Body of pancreas (tissue), 4 donors: ENCODE results near the gene BABAM2. TPM values are rescaled to one million over a fixed set of nuclear protein-coding genes. Genes with fewer than 3 reads are reported as not detected.
A peak's percentile ranks its signal among the peaks of the same experiment; 100 is the strongest.

Experiments
- ATAC-seq: fragments of 150-250 bp; one replicate; pipeline ENCODE4 v1.9.1; 2016
- DNase-seq, 4 donors: peaks; one replicate each; pipeline ENCODE4 v3.0.0-alpha.2; 2019
- H3K27ac ChIP-seq, 4 donors: fragments of 200-600 bp; sonication (generic); 1 replicate in 3 of 4; 2 replicates in 1 of 4; pipeline versions ENCODE4 v1.5.1 to v1.6.1; 2016 to 2019; ENCODE audit warnings: mild to moderate bottlenecking in 1 of 4, mixed read lengths in 1 of 4, moderate library complexity in 1 of 4
- H3K27me3 ChIP-seq, 2 donors: fragments of 200-600 bp; sonication (generic); one replicate each; pipeline ENCODE4 v1.6.0; 2016; ENCODE audit warnings: mild to moderate bottlenecking in 1 of 2
- H3K36me3 ChIP-seq, 2 donors: fragments of 200-600 bp; sonication (generic); replicated peaks in 1 of 2; 2 replicates each; pipeline ENCODE4 v1.5.1; 2016; ENCODE audit warnings: low read depth in 2 of 2; ENCODE audit not compliant: insufficient read depth in 1 of 2
- H3K4me1 ChIP-seq: fragments of 200-600 bp; sonication (generic); one replicate; pipeline ENCODE4 v1.6.0; 2016
- H3K4me3 ChIP-seq, 2 donors: fragments of 200-600 bp; sonication (generic); 1 replicate in 1 of 2; 2 replicates in 1 of 2; pipeline ENCODE4 v1.5.1; 2016 to 2019
- H3K9me3 ChIP-seq, 3 donors: fragments of 200-600 bp; sonication (generic); 1 replicate in 2 of 3; 2 replicates in 1 of 3; pipeline ENCODE4 v1.5.1; 2016
- POLR2A ChIP-seq, 3 donors: fragments of 450-650 bp; IDR thresholded peaks; one replicate each; pipeline ENCODE4 v1.6.1; 2016; ENCODE audit warnings: antibody characterized with exemption in 3 of 3, mild to moderate bottlenecking in 2 of 3
- WGBS, 2 donors: methylation state at CpG; one replicate each; pipeline ENCODE4 v1.1.5; 2017; 5-methylcytosine and 5-hydroxymethylcytosine counted together
- intact Hi-C: fragments of 100-400 bp; cut with DNase I; formaldehyde crosslinking; loops from one replicate; pipeline ENCODE4 v1.15.1; 2023
- total RNA-seq, 2 donors: library from RNA; depleted of rRNA; stranded (reverse); fragments of >200 nt; gene quantifications; one replicate each; pipeline ENCODE4 v1.1.0, GENCODE V29; 2016
- TF ChIP-seq, protein P1 (sequence below), 7 experiments: fragments of 450-650 bp in 4 of 7; fragments of 200-600 bp in 3 of 7; sonication (generic) in 3 of 7; IDR thresholded peaks; one replicate each; pipeline ENCODE4 v1.5.1; 2016 to 2019; ENCODE audit warnings: antibody characterized with exemption in 7 of 7

The BABAM2 gene
- total RNA-seq, 2 donors from 2014 or later = 20.5 to 22.4 TPM

DNA sequence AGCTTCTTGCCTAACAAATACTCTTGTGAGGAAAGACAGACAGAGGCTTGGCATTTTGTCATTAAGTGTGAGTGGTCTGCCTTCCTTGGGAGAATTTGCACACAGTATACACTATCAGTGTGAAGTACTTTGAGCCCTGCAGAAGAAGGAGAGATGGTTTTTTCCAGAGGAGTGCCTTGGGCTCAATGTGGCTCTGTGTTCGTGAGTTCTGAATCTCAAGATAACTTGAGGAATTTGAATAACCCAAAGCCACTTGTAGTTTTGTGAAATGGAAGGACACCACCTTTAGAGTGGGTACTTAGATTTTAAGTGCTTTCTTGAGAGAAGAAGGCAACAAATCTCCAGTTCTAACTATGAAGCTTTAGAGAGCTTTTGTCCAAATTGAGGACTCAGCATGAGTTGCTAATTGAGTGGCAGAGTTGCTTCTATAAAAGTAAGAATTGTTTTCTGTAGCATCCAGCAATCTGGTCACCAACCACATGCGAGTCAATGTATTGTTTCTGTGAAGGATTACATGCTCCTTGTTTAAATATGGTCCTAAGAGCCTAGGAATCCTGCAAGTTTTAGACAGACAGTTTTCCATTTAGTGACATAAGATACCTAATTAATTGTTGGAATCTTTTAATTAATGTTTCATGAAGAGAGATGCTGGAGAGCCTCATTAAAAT, 68.3 kb downstream of the BABAM2 start:
- ATAC-seq (no peak), DNase-seq (no peak)
- Histone ChIP-seq H3K9me3 (no peaks in the 10 kb centered on the region), H3K36me3 (no peaks in the 10 kb centered on the region), H3K27ac (peak overlapping the region in 1 of 4 donors; percentile 24), H3K27me3 (no peaks in the 10 kb centered on the region), H3K4me1 (peaks cover 39% of the 10 kb centered on the region), H3K4me3 (no peak overlapping the region)
- no peak for TF ChIP-seq POLR2A (IDR thresholded peaks at IDR 0.05)
- TF ChIP-seq, protein P1, sequence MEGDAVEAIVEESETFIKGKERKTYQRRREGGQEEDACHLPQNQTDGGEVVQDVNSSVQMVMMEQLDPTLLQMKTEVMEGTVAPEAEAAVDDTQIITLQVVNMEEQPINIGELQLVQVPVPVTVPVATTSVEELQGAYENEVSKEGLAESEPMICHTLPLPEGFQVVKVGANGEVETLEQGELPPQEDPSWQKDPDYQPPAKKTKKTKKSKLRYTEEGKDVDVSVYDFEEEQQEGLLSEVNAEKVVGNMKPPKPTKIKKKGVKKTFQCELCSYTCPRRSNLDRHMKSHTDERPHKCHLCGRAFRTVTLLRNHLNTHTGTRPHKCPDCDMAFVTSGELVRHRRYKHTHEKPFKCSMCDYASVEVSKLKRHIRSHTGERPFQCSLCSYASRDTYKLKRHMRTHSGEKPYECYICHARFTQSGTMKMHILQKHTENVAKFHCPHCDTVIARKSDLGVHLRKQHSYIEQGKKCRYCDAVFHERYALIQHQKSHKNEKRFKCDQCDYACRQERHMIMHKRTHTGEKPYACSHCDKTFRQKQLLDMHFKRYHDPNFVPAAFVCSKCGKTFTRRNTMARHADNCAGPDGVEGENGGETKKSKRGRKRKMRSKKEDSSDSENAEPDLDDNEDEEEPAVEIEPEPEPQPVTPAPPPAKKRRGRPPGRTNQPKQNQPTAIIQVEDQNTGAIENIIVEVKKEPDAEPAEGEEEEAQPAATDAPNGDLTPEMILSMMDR (IDR thresholded peaks at IDR 0.05) = no peak
- WGBS, 2 donors = 89 to 90% methylated on average over 2 of the region's 2 CpGs
- intact Hi-C loops = no loop called here

DNA sequence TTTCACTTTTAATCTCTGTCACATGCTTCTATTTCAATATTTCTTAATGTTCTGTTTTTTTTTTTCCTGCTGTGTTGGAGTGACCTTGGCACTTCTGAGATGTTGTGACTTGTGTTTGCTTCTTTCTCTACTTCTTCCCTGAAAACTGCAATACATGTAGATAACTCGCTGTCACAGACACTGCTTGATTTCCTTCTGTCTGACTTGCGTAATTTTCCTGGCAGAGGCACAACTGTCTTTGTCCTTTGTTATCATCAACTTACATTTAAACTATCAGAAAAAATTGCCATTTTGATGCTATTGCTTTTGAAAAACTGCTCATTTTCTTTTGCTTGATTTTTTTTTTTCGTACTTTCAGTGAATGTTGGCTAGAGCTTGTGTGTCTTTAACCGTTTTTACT, 69.0 kb downstream of the BABAM2 start:
- H3K27me3 ChIP-seq = no peaks in the 10 kb centered on the region
- H3K9me3 ChIP-seq = no peaks in the 10 kb centered on the region
- WGBS, 2 donors = 26 to 27% methylated on average over 4 of the region's 4 CpGs
- ATAC-seq (no peak), DNase-seq (peak in 2 of 4 donors; percentile 12 to 64)
- no peak overlapping the region for H3K4me3 ChIP-seq
- peaks cover 34% of the 10 kb centered on the region for H3K4me1 ChIP-seq
- H3K36me3 ChIP-seq = no peaks in the 10 kb centered on the region
- no peak for TF ChIP-seq POLR2A (IDR thresholded peaks at IDR 0.05)
- TF ChIP-seq, protein P1 (IDR thresholded peaks at IDR 0.05) = no peak
- peak overlapping the region in 1 of 4 donors; percentile 24 for H3K27ac ChIP-seq
- intact Hi-C loops = no loop called here

DNA sequence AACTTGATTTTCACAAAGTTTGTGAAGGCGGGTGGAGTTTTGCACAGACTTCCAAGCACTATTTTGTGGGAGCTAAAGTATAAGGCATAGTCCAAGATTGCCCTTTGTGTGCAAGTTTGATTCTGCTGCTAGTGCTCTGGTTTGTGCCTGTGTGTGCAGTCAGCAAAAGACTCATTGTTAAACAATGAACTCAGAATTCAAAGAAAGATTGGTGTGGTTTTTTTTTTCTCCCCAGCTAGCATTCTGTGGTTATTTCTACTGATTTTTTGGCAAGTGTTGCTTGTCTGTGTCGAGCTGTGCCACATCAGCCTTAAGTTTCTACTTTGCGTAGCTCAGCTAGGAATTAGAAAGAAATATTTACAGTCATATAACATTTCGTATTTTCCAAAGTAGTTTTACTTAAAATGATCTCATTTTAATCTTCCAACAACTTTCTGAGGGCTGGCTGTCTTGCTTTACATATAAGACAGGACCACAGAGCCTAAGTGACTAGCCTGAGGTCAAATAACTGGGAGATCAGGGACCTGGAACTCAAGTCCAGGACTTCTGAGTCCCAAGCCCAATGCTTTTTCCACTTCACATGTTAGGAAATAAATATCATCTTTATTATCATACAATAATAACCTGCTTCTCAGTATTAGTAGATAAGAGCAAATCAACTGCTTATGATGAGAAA, 69.8 kb downstream of the BABAM2 start:
- intact Hi-C loops = no loop called here
- DNase-seq (no peak), ATAC-seq (no peak)
- H3K27ac ChIP-seq = peak overlapping the region in 1 of 4 donors; percentile 24
- peaks cover 25% of the 10 kb centered on the region for H3K4me1 ChIP-seq
- WGBS, 2 donors = 68 to 69% methylated on average over 4 of the region's 4 CpGs
- H3K9me3 ChIP-seq = no peaks in the 10 kb centered on the region
- TF ChIP-seq, protein P1 (IDR thresholded peaks at IDR 0.05) = no peak
- no peak for TF ChIP-seq POLR2A (IDR thresholded peaks at IDR 0.05)
- H3K4me3 ChIP-seq = no peak overlapping the region
- H3K36me3 ChIP-seq = no peaks in the 10 kb centered on the region
- H3K27me3 ChIP-seq = no peaks in the 10 kb centered on the region

DNA sequence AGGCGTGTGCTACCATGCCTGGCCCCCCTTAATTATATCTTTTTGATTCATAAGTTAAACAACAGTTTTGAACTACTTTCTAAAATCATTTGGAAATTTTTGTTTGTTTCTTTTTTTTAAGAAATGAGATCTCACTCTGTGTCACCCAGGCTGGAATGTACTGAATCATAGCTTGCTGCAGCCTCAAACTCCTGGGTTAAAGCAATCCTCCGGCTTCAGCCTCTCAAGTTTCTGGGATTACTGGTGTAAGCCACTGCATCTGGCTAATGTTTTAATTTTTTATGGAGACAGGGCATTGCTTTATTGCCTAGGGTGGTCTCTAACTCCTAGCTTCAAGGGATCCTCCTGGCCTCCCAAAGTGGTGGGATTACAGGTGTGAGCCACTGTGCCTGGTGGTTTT, 71.5 kb downstream of the BABAM2 start:
- no peaks in the 10 kb centered on the region for H3K27me3 ChIP-seq
- 96 to 100% methylated on average over 2 of the region's 2 CpGs for WGBS, 2 donors
- ATAC-seq (no peak), DNase-seq (no peak)
- no peaks in the 10 kb centered on the region for H3K36me3 ChIP-seq
- peaks cover 24% of the 10 kb centered on the region for H3K4me1 ChIP-seq
- TF ChIP-seq, protein P1 (IDR thresholded peaks at IDR 0.05) = no peak
- no peak for TF ChIP-seq POLR2A (IDR thresholded peaks at IDR 0.05)
- intact Hi-C loops = no loop called here
- no peak overlapping the region for H3K4me3 ChIP-seq
- no peaks in the 10 kb centered on the region for H3K9me3 ChIP-seq
- no peak overlapping the region for H3K27ac ChIP-seq
